AG09309 (cell line): ENCODE results near the gene SLC25A42.

ENCODE experiments used
- DNase-seq: peaks from one replicate; pipeline ENCODE4 v3.0.0-alpha.2; 2010; ENCODE audit warnings: low read depth
- H3K4me3 ChIP-seq: 2 replicates; pipeline ENCODE4 v1.5.1; 2011; ENCODE audit warnings: mild to moderate bottlenecking, low read depth, low read length, moderate library complexity; ENCODE audit not compliant: control insufficient read depth
- CTCF ChIP-seq: IDR thresholded peaks from 2 replicates; pipeline ENCODE4 v1.5.1; 2011; ENCODE audit warnings: mild to moderate bottlenecking, low read depth, low read length, inconsistent platforms; ENCODE audit not compliant: insufficient read depth, control insufficient read depth; ENCODE audit errors: missing control alignments

SLC25A42 gene

GRCh38 chr19:19027228-19027627 is 36.6 kb upstream of the SLC25A42 start:
- TF ChIP-seq CTCF, result no peak
- DNase-seq, result no peak
- no peak overlapping the region for H3K4me3 ChIP-seq

GRCh38 chr19:19028526-19028925 is 35.3 kb upstream of the SLC25A42 start:
- no peak overlapping the region for H3K4me3 ChIP-seq
- no peak for TF ChIP-seq CTCF
- DNase-seq, result no peak

GRCh38 chr19:19031891-19032290 is 31.9 kb upstream of the SLC25A42 start:
- no peak for DNase-seq
- TF ChIP-seq CTCF, result no peak
- peak overlapping the region; percentile 88 for H3K4me3 ChIP-seq

- DNase-seq, result peak; percentile 75
- no peak for TF ChIP-seq CTCF
- H3K4me3 ChIP-seq, result peak overlapping the region; percentile 88
Measured at GRCh38 chr19:19032420-19033175, 31.2 kb upstream of the SLC25A42 start.

GRCh38 chr19:19033176-19033425 is 30.7 kb upstream of the SLC25A42 start:
- no peak for TF ChIP-seq CTCF
- peak overlapping the region; percentile 88 for H3K4me3 ChIP-seq

GRCh38 chr19:19033426-19034203 is 30.2 kb upstream of the SLC25A42 start, which contains the start of the genes ARMC6 and SUGP2:
Gene ARMC6, plus strand, starts transcription at chr19:19033603. Its CDS starts 607 bp downstream, at chr19:19034210.
Gene SUGP2, minus strand, starts transcription at chr19:19033517. Its CDS starts 2,446 bp downstream, at chr19:19031071.
- TF ChIP-seq CTCF, result no peak
- peak within 1 kb of the TSS; percentile 88 for H3K4me3 ChIP-seq
- DNase-seq, result no peak

More at GRCh38 chr19:19033176-19033425, 30.7 kb upstream of the SLC25A42 start:
- no peak for DNase-seq
